ENCODE measurements around the gene CCDC171. TPM values are rescaled to one million over a fixed set of nuclear protein-coding genes. Genes with fewer than 3 reads are reported as not detected.

Gene CCDC171
- total and polyA plus RNA-seq, 10 of the 15 experiments (the other 5 are each of a cell fraction or from before 2014, with no cell fraction given) = 1.00 to 7.2 (median 2.8) TPM

GRCh38 chr9:15942831-15943424 is 390.1 kb downstream of the CCDC171 start:
- BruUV-seq (replicated peaks) = no TSS peak
- no peak for DNase-seq (ENCODE audit: low read depth, low spot score)
- no peak for TF ChIP-seq SMC3 (IDR thresholded peaks at IDR 0.05; ENCODE audit: borderline replicate concordance, low read length)
- no peak for TF ChIP-seq KAT2A (conservative IDR thresholded peaks at IDR 0.05; ENCODE audit: control insufficient read depth, low read depth, low read length)
- no peak for TF ChIP-seq ZNF24 (IDR thresholded peaks at IDR 0.05)
- no peak for TF ChIP-seq SREBF1 (IDR thresholded peaks at IDR 0.05; ENCODE audit: low read length)
- no peak for TF ChIP-seq MXI1 (IDR thresholded peaks at IDR 0.05; ENCODE audit: low read depth, low read length)
- TF ChIP-seq TCF12 (IDR thresholded peaks at IDR 0.05; ENCODE audit: low read depth, low read length) = no peak
- no peak for TF ChIP-seq ASH2L (IDR thresholded peaks at IDR 0.05; ENCODE audit: borderline replicate concordance, low read depth)
- no peaks in the 10 kb centered on the region for H3K9me3 ChIP-seq (replicated peaks; ENCODE audit: control insufficient read depth, insufficient read depth, low read length)
- SMC1A ChIA-PET (ENCODE audit: uncharacterized antibody, unreplicated experiment) = interaction anchor here (0.5 kb wide), 1 partner anchor 815 kb away, joined by 3 read pairs; no protein-coding TSS in a partner anchor
- RAD21 ChIA-PET (ENCODE audit: unreplicated experiment) = interaction anchor here (0.7 kb wide), 1 partner anchor 190 kb away, joined by 3 read pairs; no protein-coding TSS in a partner anchor
- POLR2A ChIA-PET = interaction anchor here (0.6 kb wide), 1 partner anchor 54 kb away, joined by 6 read pairs; no protein-coding TSS in a partner anchor
- CTCF ChIA-PET = interaction anchor here (1.5 to 2.1 kb wide), 2 partner anchors 184 to 191 kb away, joined by 4 to 11 read pairs; no protein-coding TSS in a partner anchor
- intact Hi-C loops (cut with micrococcal nuclease; ENCODE audit: unreplicated experiment) (no loop called here), in situ Hi-C loops (cut with MboI) (no loop called here)
- no peak for FAIRE-seq
- H3K9ac ChIP-seq (ENCODE audit: control insufficient read depth, insufficient read depth, low read length) = no peak overlapping the region
- H3K27ac ChIP-seq (ENCODE audit: control insufficient read depth, insufficient read depth) = no peak overlapping the region
- H3K4me3 ChIP-seq = no peak overlapping the region
- no peaks in the 10 kb centered on the region for H3K27me3 ChIP-seq (replicated peaks in 1 of 2; ENCODE audit: control insufficient read depth in 2 of 2, insufficient read depth in 2 of 2, low read length in 1 of 2)
- H3K4me1 ChIP-seq (ENCODE audit: control insufficient read depth, insufficient read depth, low read length) = no peaks in the 10 kb centered on the region
- no peaks in the 10 kb centered on the region for H4K20me1 ChIP-seq (ENCODE audit: control insufficient read depth, insufficient read depth)
- no peak for ATAC-seq
- 32% methylated on average over 3 of the region's 3 CpGs for WGBS (ENCODE audit: insufficient coverage, insufficient replicate concordance, low lambda C conversion rate, missing lambda C conversion rate)
- no peak overlapping the region for H2AFZ ChIP-seq (ENCODE audit: control insufficient read depth, low read depth, low read length)
- no peaks in the 10 kb centered on the region for H3K79me2 ChIP-seq (ENCODE audit: control insufficient read depth, insufficient read depth, low read length)
- H3K4me2 ChIP-seq (ENCODE audit: control insufficient read depth, insufficient read depth) = no peak overlapping the region
- H3K36me3 ChIP-seq (ENCODE audit: control insufficient read depth in 2 of 2, insufficient read depth in 2 of 2, low read length in 1 of 2) = no peaks in the 10 kb centered on the region

GRCh38 chr9:15944341-15944740 is 391.5 kb downstream of the CCDC171 start:
- POLR2A ChIA-PET = no interaction called here
- H4K20me1 ChIP-seq (ENCODE audit: control insufficient read depth, insufficient read depth) = no peaks in the 10 kb centered on the region
- no peak overlapping the region for H3K4me2 ChIP-seq (ENCODE audit: control insufficient read depth, insufficient read depth)
- WGBS (ENCODE audit: insufficient coverage, insufficient replicate concordance, low lambda C conversion rate, missing lambda C conversion rate) = 78% methylated on average over 3 of the region's 3 CpGs
- H3K4me1 ChIP-seq (ENCODE audit: control insufficient read depth, insufficient read depth, low read length) = no peaks in the 10 kb centered on the region
- RAD21 ChIA-PET (ENCODE audit: unreplicated experiment) = no interaction called here
- intact Hi-C loops (cut with micrococcal nuclease; ENCODE audit: unreplicated experiment) (no loop called here), in situ Hi-C loops (cut with MboI) (no loop called here)
- no peak for DNase-seq (ENCODE audit: low read depth, low spot score)
- H3K79me2 ChIP-seq (ENCODE audit: control insufficient read depth, insufficient read depth, low read length) = no peaks in the 10 kb centered on the region
- no peaks in the 10 kb centered on the region for H3K9me3 ChIP-seq (replicated peaks; ENCODE audit: control insufficient read depth, insufficient read depth, low read length)
- no peaks in the 10 kb centered on the region for H3K36me3 ChIP-seq (ENCODE audit: control insufficient read depth in 2 of 2, insufficient read depth in 2 of 2, low read length in 1 of 2)
- CTCF ChIA-PET = interaction anchor here (2.1 kb wide), 1 partner anchor 189 kb away, joined by 11 read pairs; no protein-coding TSS in a partner anchor
- no TSS peak for BruUV-seq (replicated peaks)
- FAIRE-seq = no peak
- no peak overlapping the region for H3K9ac ChIP-seq (ENCODE audit: control insufficient read depth, insufficient read depth, low read length)
- no peak for TF ChIP-seq IKZF2 (IDR thresholded peaks at IDR 0.05)
- TF ChIP-seq RELB (IDR thresholded peaks at IDR 0.05; ENCODE audit: low read depth) = no peak
- TF ChIP-seq MEF2A (IDR thresholded peaks at IDR 0.05; ENCODE audit: insufficient read depth, low read depth, low read length) = no peak
- ATAC-seq = no peak
- no peak overlapping the region for H2AFZ ChIP-seq (ENCODE audit: control insufficient read depth, low read depth, low read length)
- no peaks in the 10 kb centered on the region for H3K27me3 ChIP-seq (replicated peaks in 1 of 2; ENCODE audit: control insufficient read depth in 2 of 2, insufficient read depth in 2 of 2, low read length in 1 of 2)
- no peak overlapping the region for H3K4me3 ChIP-seq
- SMC1A ChIA-PET (ENCODE audit: uncharacterized antibody, unreplicated experiment) = interaction anchor here (0.7 kb wide), 1 partner anchor 794 kb away, joined by 3 read pairs; no protein-coding TSS in a partner anchor
- no peak overlapping the region for H3K27ac ChIP-seq (ENCODE audit: control insufficient read depth, insufficient read depth)

All from GM12878 (cell line).